Measurements from ENCODE around the gene CLCN6.

CLCN6 gene

DNA sequence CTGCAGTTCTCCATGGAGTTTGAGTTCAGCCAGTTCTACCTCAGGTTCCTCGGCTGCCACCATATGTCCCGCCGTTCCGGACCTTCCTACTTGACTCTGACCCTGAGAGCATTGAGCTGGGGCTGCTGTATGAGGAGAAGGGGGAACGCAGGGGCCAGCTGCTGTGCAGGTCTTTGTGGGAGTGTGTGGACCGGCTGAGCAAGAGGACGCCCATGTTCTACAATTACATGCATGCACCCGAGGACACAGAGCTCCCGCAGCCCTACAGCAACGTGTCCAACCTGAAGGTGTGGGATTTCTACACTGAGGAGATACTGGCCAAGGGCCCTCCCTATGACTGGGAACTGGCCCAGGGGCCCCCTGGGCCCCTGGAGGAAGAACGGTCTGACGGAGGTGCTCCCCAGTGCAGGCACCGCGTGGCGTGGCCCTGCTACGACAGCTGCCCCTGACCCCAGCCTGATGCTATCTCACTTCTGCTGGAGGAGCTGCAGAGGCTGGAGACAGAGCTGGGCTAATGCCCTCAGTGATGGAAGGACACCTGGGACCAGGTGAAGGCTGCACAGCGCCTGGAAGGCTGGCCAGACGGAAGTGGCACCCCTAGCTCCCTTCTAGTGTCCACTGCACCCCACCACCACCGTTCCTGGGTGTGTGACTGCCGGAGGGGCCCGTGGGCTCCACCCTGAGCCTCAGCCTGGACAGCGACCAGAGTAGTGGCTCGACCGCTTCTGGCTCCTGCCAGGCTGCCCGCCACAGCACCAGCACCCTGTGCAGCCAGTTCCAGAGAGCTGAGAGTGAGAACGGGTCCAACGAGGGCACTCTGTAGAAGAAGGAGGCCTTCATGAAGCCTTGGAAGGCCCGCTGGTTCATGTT is 73.6 kb downstream of the CLCN6 start:
- no peak for DNase-seq (ENCODE audit: low spot score)

DNA sequence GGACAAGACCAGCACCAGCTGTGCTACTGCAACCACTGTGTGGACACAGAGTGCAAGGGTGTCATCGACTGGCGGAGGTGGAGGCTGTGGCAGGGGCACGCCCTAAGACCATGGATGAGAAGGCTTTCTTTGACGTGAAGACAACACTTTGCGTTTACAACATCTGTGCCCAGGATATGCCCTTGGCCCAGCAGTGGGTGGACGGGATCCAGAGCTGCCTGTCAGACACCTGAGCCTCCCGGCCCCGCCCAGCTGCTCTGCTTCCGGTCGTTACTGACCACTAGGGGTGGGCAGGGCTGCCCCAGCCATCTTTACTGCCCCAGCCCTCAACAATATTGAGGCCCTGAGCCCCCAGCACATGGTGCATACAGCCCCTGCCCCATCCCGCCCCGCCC is 74.2 kb downstream of the CLCN6 start:
- DNase-seq (ENCODE audit: low spot score): no peak

- no peak for DNase-seq (ENCODE audit: low spot score)
These were observed 75.1 kb downstream of the CLCN6 start for GRCh38 chr1:11880911-11881748.

- DNase-seq (ENCODE audit: low spot score): no peak
These were observed 75.9 kb downstream of the CLCN6 start for GRCh38 chr1:11881749-11882441.

DNA sequence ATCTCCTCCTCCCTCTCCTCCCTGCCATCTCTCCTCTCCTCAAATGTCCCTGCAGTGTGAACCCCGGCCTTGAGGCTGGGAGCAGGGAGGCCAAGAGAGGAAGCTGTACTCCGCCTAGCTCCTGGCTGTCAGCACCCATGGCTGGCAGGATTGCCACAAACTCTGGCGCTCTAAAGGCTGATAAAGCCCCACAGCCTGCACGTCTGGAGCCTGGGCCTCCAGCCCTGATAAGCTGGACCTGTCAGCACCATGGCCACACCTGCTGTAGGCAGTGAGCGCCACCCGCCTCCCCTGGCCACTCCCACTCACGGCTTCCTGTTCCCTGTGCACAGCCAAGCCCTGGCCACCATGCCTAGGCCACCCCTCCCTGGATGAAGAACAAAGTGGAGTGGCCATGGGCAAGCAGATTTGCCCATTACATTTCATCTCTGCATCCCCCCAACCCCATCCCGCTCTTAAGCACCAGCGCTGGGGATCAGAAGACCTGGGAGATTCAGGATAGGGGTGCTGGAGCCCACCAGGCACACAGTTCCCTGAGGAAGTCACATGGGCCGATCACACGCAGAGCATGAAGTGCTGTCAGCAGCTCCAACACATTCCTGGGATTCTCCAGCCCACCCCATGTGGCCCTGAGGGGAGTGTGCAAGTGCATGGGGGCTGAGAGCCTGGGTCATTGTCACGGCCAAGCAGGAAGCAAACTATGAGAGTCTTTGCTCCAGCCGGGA is 77.0 kb downstream of the CLCN6 start:
- no peak for DNase-seq (ENCODE audit: low spot score)

DNA sequence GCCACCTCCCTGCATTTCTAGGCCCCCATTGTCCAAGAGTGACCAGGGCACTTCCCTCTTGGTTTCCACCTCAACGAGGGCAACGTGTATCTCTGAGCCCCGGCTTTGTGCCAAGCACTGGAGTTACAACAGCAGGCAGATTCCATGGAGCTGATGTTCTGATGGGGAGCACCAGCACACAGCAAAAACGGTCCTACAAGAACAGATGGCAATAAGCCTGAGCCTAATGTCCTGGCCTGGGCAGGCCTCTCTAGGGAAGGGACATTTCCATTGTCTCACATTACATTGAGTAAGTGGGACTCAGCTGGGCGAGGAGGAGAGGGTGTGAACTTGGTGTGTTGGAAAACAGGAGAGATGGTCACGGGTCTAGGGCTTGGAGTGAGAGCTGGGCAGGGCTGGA is 79.9 kb downstream of the CLCN6 start:
- DNase-seq (ENCODE audit: low spot score): no peak

DNA sequence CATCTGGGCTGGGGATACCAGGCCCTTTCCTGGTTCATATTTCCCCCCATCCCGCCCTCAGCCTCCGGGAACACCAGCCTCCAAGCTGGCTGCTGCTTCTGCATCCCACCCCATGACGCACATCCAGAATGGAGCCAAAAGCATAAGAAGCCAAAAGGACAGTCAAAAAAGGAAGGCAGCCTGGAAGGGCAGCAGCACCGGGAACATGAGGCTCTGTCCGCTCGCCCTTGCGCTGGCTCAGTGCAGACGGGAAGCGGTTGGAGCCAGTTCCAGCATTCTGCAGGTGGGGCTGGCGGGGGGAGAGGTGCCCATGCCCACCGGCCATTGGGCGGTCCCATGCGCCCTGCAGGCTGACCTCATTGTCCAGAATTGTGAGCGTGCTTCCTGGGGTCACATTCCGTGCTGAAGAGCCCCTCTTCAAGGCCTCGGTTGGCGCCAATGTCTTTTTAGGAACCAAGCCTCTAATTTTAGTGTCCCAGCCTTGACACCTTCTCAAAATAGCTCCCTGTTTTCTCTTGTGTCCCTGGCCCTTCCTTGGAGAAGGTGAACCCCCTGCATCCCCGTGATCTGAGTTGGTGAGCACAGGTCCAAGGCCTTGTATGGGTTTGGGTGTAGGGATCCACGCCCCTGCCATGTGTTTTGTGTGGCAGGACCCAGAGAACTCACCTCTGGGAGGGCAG is 81.1 kb downstream of the CLCN6 start:
- no peak for DNase-seq (ENCODE audit: low spot score)

DNA sequence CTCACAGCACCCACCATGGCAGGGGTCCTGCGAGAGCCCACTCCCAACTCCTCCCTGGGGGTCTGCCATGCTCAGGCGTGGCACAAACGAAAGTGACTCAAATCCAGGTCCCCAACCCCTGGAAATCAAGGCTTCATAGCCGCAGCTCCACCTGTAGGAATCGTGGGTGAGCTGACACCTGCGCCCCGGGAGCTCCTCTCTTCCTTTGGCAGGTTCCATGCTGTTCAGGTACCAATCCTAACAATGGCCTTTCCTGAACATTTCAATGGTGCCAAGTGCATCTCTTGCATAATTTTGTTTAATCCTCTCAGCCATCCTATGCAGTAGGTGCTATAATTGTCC is 81.6 kb downstream of the CLCN6 start:
- DNase-seq (ENCODE audit: low spot score): no peak

DNA sequence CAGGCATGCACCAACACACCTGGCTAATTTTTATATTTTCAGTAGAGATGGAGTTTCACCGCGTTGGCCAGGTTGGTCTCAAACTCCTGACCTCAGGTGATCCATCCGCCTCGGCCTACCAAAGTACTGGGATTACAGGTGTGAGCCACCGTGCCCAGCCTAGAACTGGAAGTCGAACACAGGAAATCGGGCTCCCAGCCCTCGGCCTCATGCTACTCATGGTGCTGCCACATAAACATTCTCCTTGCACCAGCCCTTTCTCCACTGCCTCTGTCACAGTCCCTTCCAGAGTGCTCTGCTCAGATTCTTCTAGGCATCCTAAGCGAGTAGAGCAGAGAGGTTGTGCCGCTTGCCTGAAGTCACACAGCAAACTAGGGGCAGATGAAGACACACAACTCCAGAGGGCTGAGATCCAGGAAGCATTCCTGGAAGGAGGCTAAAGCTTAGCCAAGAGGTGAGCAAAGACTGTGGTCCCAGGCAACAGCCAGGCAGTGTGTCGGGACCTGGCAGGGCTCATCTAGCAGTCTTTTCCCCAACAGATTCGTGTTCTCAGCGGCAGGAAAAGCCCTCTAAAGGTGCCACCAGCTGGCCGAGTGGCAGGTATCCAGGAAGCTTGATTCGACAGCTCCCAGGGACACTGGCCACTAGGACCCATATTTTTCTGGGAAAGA is 82.3 kb downstream of the CLCN6 start:
- DNase-seq (ENCODE audit: low spot score): no peak

DNA sequence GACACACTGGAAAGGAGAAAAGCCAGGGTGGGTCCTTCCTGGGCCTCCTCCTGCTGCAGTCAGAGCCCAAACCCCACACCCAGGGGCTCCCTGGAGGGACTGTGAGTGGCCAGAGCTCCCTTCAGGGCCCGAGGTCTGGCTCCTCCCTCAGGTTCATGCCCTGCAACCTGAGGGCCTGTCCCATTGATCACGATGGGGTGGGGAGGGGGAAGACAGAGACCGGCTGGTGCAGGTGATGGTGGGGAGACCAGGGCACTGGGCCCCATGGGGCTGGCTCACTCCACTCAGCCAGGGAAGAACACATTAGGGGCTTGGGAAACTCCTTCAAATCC is 82.9 kb downstream of the CLCN6 start:
- no peak for DNase-seq (ENCODE audit: low spot score)

DNA sequence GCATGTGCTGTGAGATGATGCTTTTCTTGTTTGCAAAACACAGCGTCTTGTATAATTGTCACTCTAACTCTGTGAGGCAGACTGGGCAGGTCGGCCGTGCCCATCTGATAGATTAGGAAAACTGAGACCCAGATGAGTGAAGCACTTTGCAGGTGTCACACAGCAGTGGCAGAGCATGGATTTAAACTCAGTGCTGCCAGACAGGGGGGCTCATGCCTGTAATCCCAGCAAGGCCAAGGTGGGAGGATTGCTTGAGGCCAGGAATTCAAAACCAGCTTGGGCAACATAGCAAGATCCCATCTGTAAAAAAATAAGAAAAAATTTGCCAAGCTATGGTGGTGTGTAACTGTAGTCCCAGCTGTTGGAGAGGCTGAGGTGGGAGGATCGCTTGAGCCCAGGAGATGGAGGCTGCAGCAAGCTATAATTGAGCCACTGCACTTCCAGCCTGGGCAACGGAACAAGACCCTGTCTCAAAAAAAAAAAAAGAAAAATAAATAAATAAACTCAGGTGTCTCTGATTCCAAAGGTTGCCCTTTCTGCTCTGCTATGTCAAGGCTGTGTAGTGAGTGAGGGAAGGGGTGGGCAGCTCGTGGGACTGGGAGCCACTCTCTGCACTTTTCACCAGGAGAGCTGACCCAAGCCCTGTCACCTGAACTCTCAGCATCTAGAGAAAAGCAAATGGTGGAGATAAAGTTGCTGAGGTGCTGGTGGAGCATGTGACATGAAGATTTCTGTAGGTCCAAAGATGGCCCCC is 85.6 kb downstream of the CLCN6 start:
- DNase-seq (ENCODE audit: low spot score): no peak
